ENCODE measurements around the gene ENPP4. TPM values are rescaled to one million over a fixed set of nuclear protein-coding genes. Genes with fewer than 3 reads are reported as not detected.

Gene ENPP4
- total and polyA plus RNA-seq, 9 of the 15 experiments (the other 6 are each of a cell fraction or from before 2014, with no cell fraction given), result 0.07 TPM; not detected in 8

DNA sequence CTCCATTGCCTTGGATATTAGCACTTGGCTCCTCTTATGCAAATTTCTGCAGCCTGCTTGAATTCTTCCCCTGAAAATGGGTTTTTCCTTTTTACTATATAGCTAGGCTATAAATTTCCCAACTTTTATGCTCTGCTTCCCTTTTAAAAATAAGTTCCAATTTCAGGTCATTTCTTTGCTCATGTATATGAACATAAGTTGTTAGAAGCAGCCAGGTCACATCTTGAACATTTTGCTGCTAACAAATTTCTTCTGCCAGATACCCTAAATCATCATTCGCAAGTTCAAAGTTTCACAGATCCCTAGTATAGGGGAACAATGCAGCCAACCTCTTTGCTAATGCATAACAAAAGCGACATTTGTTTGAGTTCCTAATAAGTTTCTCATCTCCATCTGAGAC, 34.5 kb upstream of the ENPP4 start:
- TF ChIP-seq FOXA3 (CRISPR knock-in tag; conservative IDR thresholded peaks at IDR 0.05 in 1 of 2, IDR thresholded peaks at IDR 0.05 in 1 of 2) (no peak), TEAD4 (IDR thresholded peaks at IDR 0.05; ENCODE audit: low read length) (no peak), TEAD4 (CRISPR knock-in tag; IDR thresholded peaks at IDR 0.05; ENCODE audit: borderline replicate concordance) (no peak), FUS (optimal IDR thresholded peaks at IDR 0.05; ENCODE audit: low read depth, low read length) (no peak), PPARD (CRISPR knock-in tag; IDR thresholded peaks at IDR 0.05) (no peak), ZNF551 (CRISPR knock-in tag; IDR thresholded peaks at IDR 0.05) (no peak), TAF1 (IDR thresholded peaks at IDR 0.05; ENCODE audit: control insufficient read depth, extremely low read depth, insufficient read depth, low read length, severe bottlenecking) (no peak), JUNB (CRISPR knock-in tag; conservative IDR thresholded peaks at IDR 0.05) (no peak), BMI1 (IDR thresholded peaks at IDR 0.05; ENCODE audit: low read length) (no peak)
- TF ChIP-seq, protein P1, sequence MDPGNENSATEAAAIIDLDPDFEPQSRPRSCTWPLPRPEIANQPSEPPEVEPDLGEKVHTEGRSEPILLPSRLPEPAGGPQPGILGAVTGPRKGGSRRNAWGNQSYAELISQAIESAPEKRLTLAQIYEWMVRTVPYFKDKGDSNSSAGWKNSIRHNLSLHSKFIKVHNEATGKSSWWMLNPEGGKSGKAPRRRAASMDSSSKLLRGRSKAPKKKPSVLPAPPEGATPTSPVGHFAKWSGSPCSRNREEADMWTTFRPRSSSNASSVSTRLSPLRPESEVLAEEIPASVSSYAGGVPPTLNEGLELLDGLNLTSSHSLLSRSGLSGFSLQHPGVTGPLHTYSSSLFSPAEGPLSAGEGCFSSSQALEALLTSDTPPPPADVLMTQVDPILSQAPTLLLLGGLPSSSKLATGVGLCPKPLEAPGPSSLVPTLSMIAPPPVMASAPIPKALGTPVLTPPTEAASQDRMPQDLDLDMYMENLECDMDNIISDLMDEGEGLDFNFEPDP (CRISPR knock-in tag; IDR thresholded peaks at IDR 0.05), result no peak
- TF ChIP-seq, protein P2, sequence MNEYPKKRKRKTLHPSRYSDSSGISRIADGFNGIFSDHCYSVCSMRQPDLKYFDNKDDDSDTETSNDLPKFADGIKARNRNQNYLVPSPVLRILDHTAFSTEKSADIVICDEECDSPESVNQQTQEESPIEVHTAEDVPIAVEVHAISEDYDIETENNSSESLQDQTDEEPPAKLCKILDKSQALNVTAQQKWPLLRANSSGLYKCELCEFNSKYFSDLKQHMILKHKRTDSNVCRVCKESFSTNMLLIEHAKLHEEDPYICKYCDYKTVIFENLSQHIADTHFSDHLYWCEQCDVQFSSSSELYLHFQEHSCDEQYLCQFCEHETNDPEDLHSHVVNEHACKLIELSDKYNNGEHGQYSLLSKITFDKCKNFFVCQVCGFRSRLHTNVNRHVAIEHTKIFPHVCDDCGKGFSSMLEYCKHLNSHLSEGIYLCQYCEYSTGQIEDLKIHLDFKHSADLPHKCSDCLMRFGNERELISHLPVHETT (CRISPR knock-in tag; conservative IDR thresholded peaks at IDR 0.05 in 1 of 2, IDR thresholded peaks at IDR 0.05 in 1 of 2), result no peak
- TF ChIP-seq, protein P3, sequence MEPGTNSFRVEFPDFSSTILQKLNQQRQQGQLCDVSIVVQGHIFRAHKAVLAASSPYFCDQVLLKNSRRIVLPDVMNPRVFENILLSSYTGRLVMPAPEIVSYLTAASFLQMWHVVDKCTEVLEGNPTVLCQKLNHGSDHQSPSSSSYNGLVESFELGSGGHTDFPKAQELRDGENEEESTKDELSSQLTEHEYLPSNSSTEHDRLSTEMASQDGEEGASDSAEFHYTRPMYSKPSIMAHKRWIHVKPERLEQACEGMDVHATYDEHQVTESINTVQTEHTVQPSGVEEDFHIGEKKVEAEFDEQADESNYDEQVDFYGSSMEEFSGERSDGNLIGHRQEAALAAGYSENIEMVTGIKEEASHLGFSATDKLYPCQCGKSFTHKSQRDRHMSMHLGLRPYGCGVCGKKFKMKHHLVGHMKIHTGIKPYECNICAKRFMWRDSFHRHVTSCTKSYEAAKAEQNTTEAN (CRISPR knock-in tag; IDR thresholded peaks at IDR 0.05), result no peak
- TF ChIP-seq, protein P4, sequence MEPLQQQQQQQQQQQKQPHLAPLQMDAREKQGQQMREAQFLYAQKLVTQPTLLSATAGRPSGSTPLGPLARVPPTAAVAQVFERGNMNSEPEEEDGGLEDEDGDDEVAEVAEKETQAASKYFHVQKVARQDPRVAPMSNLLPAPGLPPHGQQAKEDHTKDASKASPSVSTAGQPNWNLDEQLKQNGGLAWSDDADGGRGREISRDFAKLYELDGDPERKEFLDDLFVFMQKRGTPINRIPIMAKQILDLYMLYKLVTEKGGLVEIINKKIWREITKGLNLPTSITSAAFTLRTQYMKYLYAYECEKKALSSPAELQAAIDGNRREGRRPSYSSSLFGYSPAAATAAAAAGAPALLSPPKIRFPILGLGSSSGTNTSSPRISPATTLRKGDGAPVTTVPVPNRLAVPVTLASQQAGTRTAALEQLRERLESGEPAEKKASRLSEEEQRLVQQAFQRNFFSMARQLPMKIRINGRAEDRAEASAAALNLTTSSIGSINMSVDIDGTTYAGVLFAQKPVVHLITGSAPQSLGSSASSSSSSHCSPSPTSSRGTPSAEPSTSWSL (CRISPR knock-in tag; IDR thresholded peaks at IDR 0.05; ENCODE audit: borderline replicate concordance), result no peak
- Histone ChIP-seq H3K9me1 (ENCODE audit: control insufficient read depth, insufficient read depth, low read length) (no peaks in the 10 kb centered on the region), H3K79me2 (ENCODE audit: control insufficient read depth, insufficient read depth, low read length) (no peaks in the 10 kb centered on the region), H3K4me1 (replicated peaks in 1 of 2; ENCODE audit: control insufficient read depth in 2 of 2, insufficient read depth in 2 of 2, low read length in 2 of 2) (no peaks in the 10 kb centered on the region), H3K4me2 (ENCODE audit: insufficient read depth, low read length) (no peak overlapping the region), H2AFZ (ENCODE audit: low read depth, low read length) (no peak overlapping the region), H3K9me3 (replicated peaks; ENCODE audit: control insufficient read depth, insufficient read depth, low read depth, low read length) (no peaks in the 10 kb centered on the region), H3K9ac (ENCODE audit: insufficient read depth in 1 of 2, low read depth in 2 of 2, low read length in 2 of 2) (no peak overlapping the region), H4K20me1 (replicated peaks; ENCODE audit: control insufficient read depth, insufficient read depth, low read length) (no peaks in the 10 kb centered on the region), H3K4me3 (no peak overlapping the region), H3K36me3 (ENCODE audit: control insufficient read depth, insufficient read depth, low read length) (no peaks in the 10 kb centered on the region), H3K27ac (ENCODE audit: extremely low read depth, low read depth, low read length) (no peak overlapping the region), H3K27me3 (ENCODE audit: control insufficient read depth in 2 of 2, insufficient read depth in 2 of 2, low read length in 2 of 2) (no peaks in the 10 kb centered on the region)
- ATAC-seq (no peak), FAIRE-seq (no peak), DNase-seq (ENCODE audit: extremely low read depth in 1 of 4, low spot score in 3 of 4) (no peak)
- no TSS peak for BruUV-seq (replicated peaks)
- ChIA-PET CTCF (ENCODE audit: low intra/inter-chr PET ratio) (no interaction called here), POLR2A (interaction anchor here (0.7 kb wide), 1 partner anchor 674 kb away, joined by 3 read pairs; no protein-coding TSS in a partner anchor)
- in situ Hi-C loops (cut with MboI), result loop anchor here (10.0 kb wide), 1 partner anchor 310 kb away; no protein-coding TSS in a partner anchor
- intact Hi-C loops (cut with micrococcal nuclease), result no loop called here
- WGBS (ENCODE audit: insufficient coverage, low coverage, missing lambda C conversion rate), result 0% methylated on average over 2 of the region's 2 CpGs

Data from K562 (cell line).